ENCODE results near the gene AQP10. TPM values are rescaled to one million over a fixed set of nuclear protein-coding genes. Genes with fewer than 3 reads are reported as not detected.

AQP10 gene
- polyA plus RNA-seq, 1 donor (not counting 4 experiments of a cell fraction or from before 2014, with no cell fraction given): 0.85 TPM

GRCh38 chr1:154352581-154353459 is 31.9 kb downstream of the AQP10 start:
- DNase-seq (ENCODE audit: low read depth, low spot score) (no peak), FAIRE-seq (no peak)
- peak overlapping the region; percentile 91 for H2AFZ ChIP-seq (ENCODE audit: control insufficient read depth, low read length)
- dilution Hi-C loops (cut with MboI; ENCODE audit: extremely low pct_ligation_motif_present, low sequenced_read_pairs): no loop called here
- no peak overlapping the region for H3K27ac ChIP-seq (ENCODE audit: control insufficient read depth, insufficient read depth, low read length)
- H3K9me3 ChIP-seq (ENCODE audit: control insufficient read depth, low read depth, low read length): no peaks in the 10 kb centered on the region
- peak overlapping the region; percentile 9 to 74 (median 58) for H3K4me3 ChIP-seq (ENCODE audit: control insufficient read depth in 2 of 3, extremely low read depth in 1 of 3, insufficient read depth in 2 of 3, low read depth in 1 of 3, low read length in 3 of 3)
- H3K9ac ChIP-seq (ENCODE audit: control insufficient read depth, extremely low read depth, insufficient read depth, low read length): peak overlapping the region; percentile 30
- H3K27me3 ChIP-seq (ENCODE audit: control insufficient read depth, extremely low read depth, insufficient read depth, low read length): no peaks in the 10 kb centered on the region
- H3K36me3 ChIP-seq (ENCODE audit: control insufficient read depth in 2 of 2, extremely low read depth in 1 of 2, insufficient read depth in 2 of 2, low read length in 2 of 2): peaks cover 1 to 5% of the 10 kb centered on the region in 2 experiments
- H4K20me1 ChIP-seq (ENCODE audit: control insufficient read depth, extremely low read depth, insufficient read depth, low read length): no peaks in the 10 kb centered on the region
- H3K4me1 ChIP-seq (ENCODE audit: control insufficient read depth, extremely low read depth, insufficient read depth, low read length): peaks cover 17% of the 10 kb centered on the region
- H3K9me1 ChIP-seq (ENCODE audit: control insufficient read depth, extremely low read depth, insufficient read depth, low read length): no peaks in the 10 kb centered on the region
- H3K79me2 ChIP-seq (ENCODE audit: control insufficient read depth, insufficient read depth, low read length): no peaks in the 10 kb centered on the region
- TF ChIP-seq CTCF (optimal IDR thresholded peaks at IDR 0.05 in 1 of 3, IDR thresholded peaks at IDR 0.05 in 1 of 3, conservative IDR thresholded peaks at IDR 0.05 in 1 of 3; ENCODE audit: extremely low read depth in 1 of 3, insufficient read depth in 2 of 3, low read length in 3 of 3): peak in 1 of 3 experiments; percentile 15
- TF ChIP-seq EZH2 (IDR thresholded peaks at IDR 0.05; ENCODE audit: low read length): no peak
- H3K4me2 ChIP-seq (ENCODE audit: control insufficient read depth, extremely low read depth, insufficient read depth, low read depth, low read length): peak overlapping the region; percentile 78

- Histone ChIP-seq H3K4me1 (ENCODE audit: control insufficient read depth, extremely low read depth, insufficient read depth, low read length) (peaks cover 17% of the 10 kb centered on the region), H3K9me3 (ENCODE audit: control insufficient read depth, low read depth, low read length) (no peaks in the 10 kb centered on the region), H3K9me1 (ENCODE audit: control insufficient read depth, extremely low read depth, insufficient read depth, low read length) (no peaks in the 10 kb centered on the region), H3K36me3 (ENCODE audit: control insufficient read depth in 2 of 2, extremely low read depth in 1 of 2, insufficient read depth in 2 of 2, low read length in 2 of 2) (peaks cover 1 to 3% of the 10 kb centered on the region in 2 experiments), H3K27ac (ENCODE audit: control insufficient read depth, insufficient read depth, low read length) (no peak overlapping the region), H2AFZ (ENCODE audit: control insufficient read depth, low read length) (no peak overlapping the region), H3K79me2 (ENCODE audit: control insufficient read depth, insufficient read depth, low read length) (no peaks in the 10 kb centered on the region), H3K9ac (ENCODE audit: control insufficient read depth, extremely low read depth, insufficient read depth, low read length) (no peak overlapping the region), H3K4me2 (ENCODE audit: control insufficient read depth, extremely low read depth, insufficient read depth, low read depth, low read length) (peak overlapping the region; percentile 78), H4K20me1 (ENCODE audit: control insufficient read depth, extremely low read depth, insufficient read depth, low read length) (no peaks in the 10 kb centered on the region), H3K27me3 (ENCODE audit: control insufficient read depth, extremely low read depth, insufficient read depth, low read length) (no peaks in the 10 kb centered on the region), H3K4me3 (ENCODE audit: control insufficient read depth in 2 of 3, extremely low read depth in 1 of 3, insufficient read depth in 2 of 3, low read depth in 1 of 3, low read length in 3 of 3) (no peak overlapping the region)
- no peak for DNase-seq (ENCODE audit: low read depth, low spot score)
- dilution Hi-C loops (cut with MboI; ENCODE audit: extremely low pct_ligation_motif_present, low sequenced_read_pairs): no loop called here
- no peak for TF ChIP-seq EZH2 (IDR thresholded peaks at IDR 0.05; ENCODE audit: low read length)
- TF ChIP-seq CTCF (optimal IDR thresholded peaks at IDR 0.05 in 1 of 3, IDR thresholded peaks at IDR 0.05 in 1 of 3, conservative IDR thresholded peaks at IDR 0.05 in 1 of 3; ENCODE audit: extremely low read depth in 1 of 3, insufficient read depth in 2 of 3, low read length in 3 of 3): peak; percentile 39 to 58 (median 48)
- FAIRE-seq: peak; percentile 59
Measured at GRCh38 chr1:154353460-154353904, 32.6 kb downstream of the AQP10 start.

All from keratinocyte (primary cell).